Fibroblast of lung (primary cell): ENCODE results near the gene LARP1. TPM values are rescaled to one million over a fixed set of nuclear protein-coding genes. Genes with fewer than 3 reads are reported as not detected.

Experiments used
- DNase-seq, 2 donors: peaks; one replicate each; pipeline versions ENCODE4 v3.0.0 to v3.0.0-alpha.2; 2010; ENCODE audit warnings: low read depth in 2 of 2
- H2AFZ ChIP-seq: 2 replicates; pipeline ENCODE4 v1.5.1; 2012; ENCODE audit warnings: low read length, control low read depth, inconsistent platforms
- H3K27ac ChIP-seq: 2 replicates; pipeline ENCODE4 v1.5.1; 2011; ENCODE audit warnings: low read length, control low read depth; ENCODE audit not compliant: insufficient read depth
- H3K27me3 ChIP-seq: 2 replicates; pipeline ENCODE4 v1.5.1; 2011; ENCODE audit warnings: mild to moderate bottlenecking, low read length; ENCODE audit not compliant: control insufficient read depth, insufficient read depth
- H3K36me3 ChIP-seq: 2 replicates; pipeline ENCODE4 v1.5.1; 2011; ENCODE audit warnings: low read length; ENCODE audit not compliant: control insufficient read depth, insufficient read depth
- H3K4me1 ChIP-seq: 2 replicates; pipeline ENCODE4 v1.5.1; 2011; ENCODE audit warnings: low read length; ENCODE audit not compliant: control insufficient read depth, insufficient read depth; ENCODE audit errors: extremely low read depth
- H3K4me2 ChIP-seq: 2 replicates; pipeline ENCODE4 v1.5.1; 2011; ENCODE audit warnings: low read length, control low read depth; ENCODE audit not compliant: insufficient read depth; ENCODE audit errors: extremely low read depth
- H3K4me3 ChIP-seq, 4 experiments: fragments of 200-600 bp in 1 of 4; sonication (generic) in 1 of 4; replicated peaks in 1 of 4; 2 replicates each; pipeline ENCODE4 v1.5.1; 2011 to 2016; ENCODE audit warnings: low read length in 4 of 4, low read depth in 3 of 4, mild to moderate bottlenecking in 3 of 4, control low read depth in 2 of 4, inconsistent platforms in 1 of 4, mixed read lengths in 1 of 4; ENCODE audit not compliant: insufficient read depth in 1 of 4; ENCODE audit errors: control extremely low read depth in 1 of 4
- H3K79me2 ChIP-seq: 2 replicates; pipeline ENCODE4 v1.5.1; 2012; ENCODE audit warnings: mild to moderate bottlenecking, low read length, inconsistent platforms; ENCODE audit not compliant: control insufficient read depth, insufficient read depth
- H3K9ac ChIP-seq: 2 replicates; pipeline ENCODE4 v1.5.1; 2011; ENCODE audit warnings: mild to moderate bottlenecking, low read length, control low read depth; ENCODE audit not compliant: insufficient read depth
- H3K9me3 ChIP-seq: 2 replicates; pipeline ENCODE4 v1.5.1; 2012; ENCODE audit warnings: low read depth, low read length; ENCODE audit not compliant: control insufficient read depth, insufficient read depth
- H4K20me1 ChIP-seq: 2 replicates; pipeline ENCODE4 v1.5.1; 2011; ENCODE audit warnings: low read length; ENCODE audit not compliant: control insufficient read depth, insufficient read depth; ENCODE audit errors: extremely low read depth
- EZH2 ChIP-seq: IDR thresholded peaks from 2 replicates; pipeline ENCODE4 v1.5.1; 2012; ENCODE audit warnings: low read length, control low read depth, mild to moderate bottlenecking; ENCODE audit errors: missing control alignments
- polyA plus RNA-seq, 2 donors: library from polyadenylated mRNA; depleted of rRNA in 1 of 2; stranded (reverse) in 1 of 2; unstranded in 1 of 2; fragments of >200 nt; gene quantifications; 2 replicates each; pipeline ENCODE4 v1.2.1, GENCODE V29; 2011 to 2012; ENCODE audit warnings: missing spikeins in 1 of 2
- total RNA-seq: library from RNA; depleted of rRNA; stranded (reverse); fragments of >200 nt; gene quantifications from 2 replicates; pipeline ENCODE4 v1.2.1, GENCODE V29; 2014
- TF ChIP-seq, protein P1 (sequence below), 2 donors: IDR thresholded peaks in 1 of 2; conservative IDR thresholded peaks in 1 of 2; 1 replicate in 1 of 2; 2 replicates in 1 of 2; pipeline ENCODE4 v1.5.1; 2011 to 2012; ENCODE audit warnings: low read length in 2 of 2, control low read depth in 1 of 2, inconsistent platforms in 1 of 2, low read depth in 1 of 2, mild to moderate bottlenecking in 1 of 2

LARP1 gene
- total and polyA plus RNA-seq, 2 donors (not counting 1 experiment from before 2014, with no cell fraction given): 51.0 to 81.3 TPM

DNA sequence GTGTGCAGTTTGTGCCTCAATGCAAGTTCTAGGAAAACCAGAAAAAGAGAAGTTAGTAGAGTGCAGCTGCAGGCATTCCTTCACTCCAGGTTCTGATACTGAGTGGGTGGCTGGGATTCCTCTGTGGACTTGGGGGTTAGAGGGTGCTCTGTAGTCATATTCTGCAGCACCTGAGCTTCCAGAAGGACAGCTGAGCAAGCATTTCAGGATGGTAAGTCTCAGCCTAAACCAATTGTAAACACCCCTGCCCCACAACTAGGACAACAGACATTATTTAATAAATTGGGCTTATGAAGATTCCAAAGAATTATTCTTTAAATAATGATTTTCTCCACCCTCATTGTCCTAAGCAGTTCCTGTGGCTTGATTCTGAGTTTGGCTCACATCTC, 86.1 kb downstream of the LARP1 start:
- Histone ChIP-seq H2AFZ (no peak overlapping the region), H3K9ac (no peak overlapping the region), H3K27ac (no peak overlapping the region), H3K27me3 (no peaks in the 10 kb centered on the region), H3K79me2 (no peaks in the 10 kb centered on the region), H3K9me3 (no peaks in the 10 kb centered on the region), H4K20me1 (no peaks in the 10 kb centered on the region), H3K4me1 (no peaks in the 10 kb centered on the region), H3K4me3 (no peak overlapping the region), H3K36me3 (no peaks in the 10 kb centered on the region), H3K4me2 (no peak overlapping the region)
- DNase-seq: peak in 1 of 2 donors; percentile 7
- TF ChIP-seq EZH2: no peak
- TF ChIP-seq, protein P1, sequence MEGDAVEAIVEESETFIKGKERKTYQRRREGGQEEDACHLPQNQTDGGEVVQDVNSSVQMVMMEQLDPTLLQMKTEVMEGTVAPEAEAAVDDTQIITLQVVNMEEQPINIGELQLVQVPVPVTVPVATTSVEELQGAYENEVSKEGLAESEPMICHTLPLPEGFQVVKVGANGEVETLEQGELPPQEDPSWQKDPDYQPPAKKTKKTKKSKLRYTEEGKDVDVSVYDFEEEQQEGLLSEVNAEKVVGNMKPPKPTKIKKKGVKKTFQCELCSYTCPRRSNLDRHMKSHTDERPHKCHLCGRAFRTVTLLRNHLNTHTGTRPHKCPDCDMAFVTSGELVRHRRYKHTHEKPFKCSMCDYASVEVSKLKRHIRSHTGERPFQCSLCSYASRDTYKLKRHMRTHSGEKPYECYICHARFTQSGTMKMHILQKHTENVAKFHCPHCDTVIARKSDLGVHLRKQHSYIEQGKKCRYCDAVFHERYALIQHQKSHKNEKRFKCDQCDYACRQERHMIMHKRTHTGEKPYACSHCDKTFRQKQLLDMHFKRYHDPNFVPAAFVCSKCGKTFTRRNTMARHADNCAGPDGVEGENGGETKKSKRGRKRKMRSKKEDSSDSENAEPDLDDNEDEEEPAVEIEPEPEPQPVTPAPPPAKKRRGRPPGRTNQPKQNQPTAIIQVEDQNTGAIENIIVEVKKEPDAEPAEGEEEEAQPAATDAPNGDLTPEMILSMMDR (conservative IDR thresholded peaks at IDR 0.05 in 1 of 2, IDR thresholded peaks at IDR 0.05 in 1 of 2; ENCODE audit: low read depth in 1 of 2, low read length in 2 of 2): no peak

GRCh38 chr5:154842689-154843530, 87.7 kb downstream of the LARP1 start:
- no peak overlapping the region for H3K27ac ChIP-seq
- no peak overlapping the region for H2AFZ ChIP-seq
- no peaks in the 10 kb centered on the region for H3K9me3 ChIP-seq
- no peaks in the 10 kb centered on the region for H3K27me3 ChIP-seq
- no peak for DNase-seq
- H3K79me2 ChIP-seq: no peaks in the 10 kb centered on the region
- no peaks in the 10 kb centered on the region for H3K36me3 ChIP-seq
- H3K4me1 ChIP-seq: no peaks in the 10 kb centered on the region
- TF ChIP-seq EZH2: no peak
- TF ChIP-seq, protein P1 (conservative IDR thresholded peaks at IDR 0.05 in 1 of 2, IDR thresholded peaks at IDR 0.05 in 1 of 2; ENCODE audit: low read depth in 1 of 2, low read length in 2 of 2): no peak
- H4K20me1 ChIP-seq: no peaks in the 10 kb centered on the region
- no peak overlapping the region for H3K4me2 ChIP-seq
- H3K9ac ChIP-seq: no peak overlapping the region
- H3K4me3 ChIP-seq: no peak overlapping the region

GRCh38 chr5:154844809-154845208, 89.6 kb downstream of the LARP1 start:
- no peaks in the 10 kb centered on the region for H3K36me3 ChIP-seq
- TF ChIP-seq EZH2: no peak
- TF ChIP-seq, protein P1 (conservative IDR thresholded peaks at IDR 0.05 in 1 of 2, IDR thresholded peaks at IDR 0.05 in 1 of 2; ENCODE audit: low read depth in 1 of 2, low read length in 2 of 2): no peak
- no peak overlapping the region for H3K9ac ChIP-seq
- H3K9me3 ChIP-seq: no peaks in the 10 kb centered on the region
- no peak for DNase-seq
- no peak overlapping the region for H3K4me3 ChIP-seq
- no peaks in the 10 kb centered on the region for H4K20me1 ChIP-seq
- no peaks in the 10 kb centered on the region for H3K27me3 ChIP-seq
- H3K4me1 ChIP-seq: peaks cover 2% of the 10 kb centered on the region
- no peak overlapping the region for H3K4me2 ChIP-seq
- no peak overlapping the region for H2AFZ ChIP-seq
- H3K27ac ChIP-seq: no peak overlapping the region
- H3K79me2 ChIP-seq: no peaks in the 10 kb centered on the region
